ENCODE results near the gene ING3. TPM values are rescaled to one million over a fixed set of nuclear protein-coding genes. Genes with fewer than 3 reads are reported as not detected.

ING3 gene
- total and polyA plus RNA-seq, 12 donors = 5.5 to 31.9 (median 14.4) TPM

GRCh38 chr7:120998520-120998919 lies 47.9 kb downstream of the ING3 start:
- peaks cover 0 to 49% of the 10 kb centered on the region in 2 donors for H3K4me1 ChIP-seq (replicated peaks in 1 of 2)
- peak overlapping the region in 2 of 5 donors; percentile 19 to 45 for H3K27ac ChIP-seq
- H3K4me3 ChIP-seq = no peak overlapping the region
- 33 to 59% (median 41%) methylated on average over 1 of the region's 1 CpG for WGBS, 4 donors
- H3K9me3 ChIP-seq (replicated peaks in 1 of 3) = no peaks in the 10 kb centered on the region
- DNase-seq = no peak
- no peaks in the 10 kb centered on the region for H3K36me3 ChIP-seq (replicated peaks in 1 of 2)
- no peaks in the 10 kb centered on the region for H3K27me3 ChIP-seq
- TF ChIP-seq POLR2A (IDR thresholded peaks at IDR 0.05) (no peak), CTCF (IDR thresholded peaks at IDR 0.05) (no peak)
- intact Hi-C loops (cut with DNase I) = no loop called here

GRCh38 chr7:120998996-120999565 lies 48.5 kb downstream of the ING3 start:
- H3K36me3 ChIP-seq (replicated peaks in 1 of 2) = no peaks in the 10 kb centered on the region
- H3K9me3 ChIP-seq (replicated peaks in 1 of 3) = no peaks in the 10 kb centered on the region
- H3K27me3 ChIP-seq = no peaks in the 10 kb centered on the region
- H3K27ac ChIP-seq = peak overlapping the region in 1 of 5 donors; percentile 45
- DNase-seq = no peak
- intact Hi-C loops (cut with DNase I) = no loop called here
- TF ChIP-seq POLR2A (IDR thresholded peaks at IDR 0.05) (no peak), CTCF (IDR thresholded peaks at IDR 0.05) (no peak)
- peaks cover 0 to 46% of the 10 kb centered on the region in 2 donors for H3K4me1 ChIP-seq (replicated peaks in 1 of 2)
- H3K4me3 ChIP-seq = no peak overlapping the region
- 71 to 85% (median 84%) methylated on average over 2 of the region's 2 CpGs for WGBS, 4 donors

GRCh38 chr7:121000081-121000983 lies 49.8 kb downstream of the ING3 start:
- WGBS, 4 donors = 47 to 60% (median 52%) methylated on average over 9 of the region's 9 CpGs
- Histone ChIP-seq H3K36me3 (replicated peaks in 1 of 2) (no peaks in the 10 kb centered on the region), H3K9me3 (replicated peaks in 1 of 3) (no peaks in the 10 kb centered on the region), H3K4me1 (replicated peaks in 1 of 2) (peaks cover 0 to 44% of the 10 kb centered on the region in 2 donors), H3K4me3 (peak overlapping the region in 1 of 4 donors; percentile 24), H3K27me3 (no peaks in the 10 kb centered on the region), H3K27ac (peak overlapping the region in 3 of 5 donors; percentile 1 to 27 (median 24))
- DNase-seq = no peak
- TF ChIP-seq POLR2A (IDR thresholded peaks at IDR 0.05) (no peak), CTCF (IDR thresholded peaks at IDR 0.05) (no peak)
- intact Hi-C loops (cut with DNase I) = no loop called here

- Histone ChIP-seq H3K27me3 (no peaks in the 10 kb centered on the region), H3K9me3 (replicated peaks in 1 of 3) (no peaks in the 10 kb centered on the region), H3K4me3 (no peak overlapping the region), H3K27ac (no peak overlapping the region), H3K36me3 (replicated peaks in 1 of 2) (no peaks in the 10 kb centered on the region), H3K4me1 (replicated peaks in 1 of 2) (peaks cover 0 to 50% of the 10 kb centered on the region in 2 donors)
- DNase-seq = no peak
- TF ChIP-seq CTCF (IDR thresholded peaks at IDR 0.05) (no peak), POLR2A (IDR thresholded peaks at IDR 0.05) (no peak)
- WGBS, 4 donors = 58 to 77% (median 75%) methylated on average over 3 of the region's 3 CpGs
- intact Hi-C loops (cut with DNase I) = no loop called here
Observed at GRCh38 chr7:121001234-121001906, 50.8 kb downstream of the ING3 start.

Measured in adrenal gland (tissue), 12 donors.